CD4-positive, alpha-beta T cell treated with Interleukin-6 at 100 ng/mL for 8 hours (primary cell): ENCODE measurements around the gene STK39.

ENCODE experiments used
- DNase-seq: peaks from one replicate; pipeline ENCODE4 v3.0.0-alpha.2; 2020; ENCODE audit warnings: mixed read lengths, low spot score

Gene STK39

DNA sequence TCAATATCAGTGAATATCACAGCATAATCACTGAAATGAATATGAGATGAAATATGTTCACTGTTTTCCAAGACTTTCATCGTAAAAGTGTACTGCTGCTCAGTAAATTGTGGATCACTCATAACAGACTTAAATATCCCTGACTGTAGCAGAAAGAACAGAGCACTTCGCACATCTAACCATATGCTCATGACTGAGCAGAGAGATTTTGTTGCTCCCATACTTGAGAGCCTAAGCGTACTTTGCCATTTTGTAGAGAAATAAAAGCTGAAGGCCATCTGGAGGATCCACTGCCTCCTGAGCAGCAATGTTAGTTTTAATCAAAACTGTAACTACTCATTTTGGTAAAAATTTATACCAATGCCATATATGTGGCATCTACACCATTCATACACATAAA is 243.5 kb downstream of the STK39 start:
- no peak for DNase-seq

GRCh38 chr2:168002021-168002553 is 245.3 kb downstream of the STK39 start:
- no peak for DNase-seq

GRCh38 chr2:167992278-167992677 is 255.1 kb downstream of the STK39 start:
- no peak for DNase-seq

- DNase-seq = no peak
Observed at GRCh38 chr2:167990062-167990461, 257.3 kb downstream of the STK39 start.

DNA sequence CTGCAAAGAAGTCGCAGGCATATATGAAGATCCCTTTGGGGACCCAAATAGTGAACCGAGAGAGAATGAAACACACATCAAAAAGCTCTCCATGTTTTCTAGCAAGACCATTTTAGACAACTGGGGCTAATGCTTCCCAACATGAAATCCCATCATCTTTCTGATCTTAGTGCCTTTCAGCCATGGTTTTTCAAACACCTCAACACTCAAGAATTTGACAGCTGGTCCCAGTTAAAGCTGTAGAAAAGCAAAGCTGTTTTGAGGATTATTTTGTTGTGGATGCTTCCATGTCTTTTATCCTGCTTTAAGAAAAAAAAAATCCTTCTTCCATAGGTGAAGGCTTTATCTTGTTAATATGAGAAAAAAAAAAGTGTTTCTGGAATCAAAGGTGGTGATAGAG is 259.1 kb downstream of the STK39 start:
- DNase-seq = no peak

DNA sequence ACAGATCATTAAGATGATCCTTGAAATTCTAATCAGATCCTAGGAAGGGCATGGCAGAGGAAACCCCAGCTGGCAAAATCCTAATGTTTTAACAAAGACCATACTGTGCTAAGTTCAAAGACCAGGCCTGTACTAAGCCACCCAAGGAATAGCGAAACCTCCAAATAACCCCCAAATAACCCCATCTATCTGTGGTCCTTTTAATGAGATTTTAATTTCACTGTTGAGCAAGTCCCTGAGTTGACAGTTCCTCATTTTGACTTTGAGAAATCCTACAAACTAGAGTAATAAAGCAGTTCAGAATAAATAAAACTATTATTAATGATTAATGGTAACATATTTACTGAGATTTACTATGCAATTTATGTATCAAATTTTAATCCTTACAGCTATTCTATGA is 259.8 kb downstream of the STK39 start:
- no peak for DNase-seq

GRCh38 chr2:167987026-167987425 is 260.4 kb downstream of the STK39 start:
- DNase-seq = no peak

DNA sequence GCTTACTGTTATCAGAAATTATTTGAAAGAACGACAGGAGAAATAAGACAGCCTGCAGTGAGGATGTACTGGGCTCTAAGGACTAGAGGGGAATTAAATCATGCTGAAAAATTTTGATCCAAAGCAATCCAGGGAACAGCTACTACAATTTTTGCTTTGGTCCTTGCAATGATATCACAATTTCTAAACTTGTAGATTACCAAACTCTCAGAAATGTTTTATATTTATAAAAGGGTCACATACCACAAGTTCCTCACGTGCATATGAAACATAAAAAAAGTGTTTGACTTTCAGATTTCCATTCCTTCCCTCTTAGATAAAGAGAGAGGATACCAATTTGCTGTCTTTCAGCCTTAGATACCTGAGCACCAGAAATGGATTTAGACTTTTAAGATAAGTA is 261.2 kb downstream of the STK39 start:
- DNase-seq = no peak

GRCh38 chr2:167981945-167982344 is 265.4 kb downstream of the STK39 start:
- DNase-seq = no peak

DNA sequence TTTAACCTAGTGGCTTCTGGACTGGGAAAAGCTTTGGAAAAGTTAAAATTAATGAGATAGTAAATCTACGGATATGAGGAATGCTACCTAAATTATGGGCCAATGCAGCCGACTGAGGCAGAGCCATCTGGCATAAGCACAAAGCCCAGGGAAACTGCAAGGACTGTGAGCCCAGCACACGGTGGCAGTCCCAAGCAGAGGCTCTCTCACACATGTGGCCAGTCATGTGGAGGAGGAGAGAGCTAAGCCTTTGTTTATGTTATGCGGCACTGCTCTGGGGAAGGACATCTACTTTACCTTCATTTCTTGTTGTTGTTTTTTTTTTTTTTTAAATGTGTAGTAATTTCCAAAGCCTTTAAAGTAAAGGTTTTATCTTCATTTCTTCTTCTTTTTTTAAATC is 267.0 kb downstream of the STK39 start:
- DNase-seq = no peak

DNA sequence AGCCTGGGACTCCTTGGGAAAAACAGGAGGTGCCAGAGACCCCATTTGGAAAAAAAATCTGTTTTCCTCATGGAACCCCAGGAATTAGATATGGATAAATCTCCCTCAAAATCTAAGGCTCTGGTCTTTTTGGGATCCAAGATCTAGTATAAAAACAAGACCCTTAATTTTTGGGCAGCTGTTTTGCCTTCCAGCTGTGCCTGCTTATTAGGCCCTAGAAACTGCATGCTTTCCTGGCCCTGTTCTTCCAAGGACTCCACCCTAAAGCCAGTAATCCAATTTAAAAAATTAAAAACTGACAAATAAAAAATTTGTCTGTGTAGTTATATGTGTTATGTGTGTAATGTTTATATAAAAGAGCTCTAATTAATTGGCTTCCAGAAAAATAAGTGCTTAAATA is 274.6 kb downstream of the STK39 start:
- no peak for DNase-seq

DNA sequence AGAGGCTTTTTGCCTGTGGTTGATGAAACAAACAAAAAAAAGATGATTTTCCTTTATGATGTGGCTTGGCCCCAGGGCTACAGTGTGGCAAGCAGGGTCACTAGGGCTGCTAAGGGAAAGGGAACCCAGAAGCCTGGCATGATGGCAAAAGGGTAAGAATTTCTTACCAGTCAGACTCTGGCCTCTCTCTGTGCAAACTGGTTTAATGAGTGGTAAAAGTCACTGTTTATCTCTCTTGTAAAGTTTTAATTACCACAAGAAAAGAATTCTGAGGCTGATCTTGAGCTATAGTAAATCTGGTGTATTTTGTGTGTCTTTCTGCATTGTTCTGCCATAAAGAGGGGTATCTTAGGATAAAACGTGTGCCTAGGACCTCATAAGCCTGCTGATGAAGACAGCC is 275.4 kb downstream of the STK39 start:
- DNase-seq = no peak

- DNase-seq = no peak
Observed at GRCh38 chr2:167966937-167967913, 280.2 kb downstream of the STK39 start.

- DNase-seq = no peak
Observed at GRCh38 chr2:167965907-167966761, 281.3 kb downstream of the STK39 start.

DNA sequence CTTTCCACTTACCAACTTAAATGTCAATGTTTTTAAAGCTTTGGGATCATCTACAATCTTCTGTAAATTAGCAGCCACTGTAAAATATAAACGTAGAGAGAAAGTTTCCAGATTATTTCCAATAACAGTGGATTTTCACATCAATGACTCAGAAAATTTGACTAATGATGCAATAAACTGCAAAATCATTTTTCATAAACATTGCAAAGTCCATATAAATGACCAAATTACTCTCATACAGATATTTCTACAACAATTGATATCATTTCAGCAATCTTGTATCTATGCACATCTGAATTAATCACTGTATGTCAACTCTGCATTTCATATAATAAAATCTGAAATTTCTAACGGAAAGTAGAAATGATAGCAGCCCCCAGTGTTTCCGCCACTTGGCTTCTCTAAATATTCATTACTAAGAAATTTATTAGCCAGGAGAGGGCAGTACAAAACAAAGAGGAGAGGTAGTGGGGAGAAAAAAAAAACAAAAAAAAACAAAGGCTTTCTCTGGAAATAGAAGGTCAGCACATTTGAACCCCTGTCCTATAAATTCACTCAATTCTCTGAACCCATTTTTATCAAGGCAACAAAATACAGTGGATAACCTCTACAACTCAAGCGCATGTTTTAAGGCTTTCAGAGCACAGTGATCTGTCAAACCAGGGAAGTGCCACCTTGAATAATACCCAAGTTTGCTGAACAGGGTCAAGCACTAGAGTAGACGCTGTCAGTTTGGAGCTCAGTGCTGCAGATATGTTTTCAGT is 282.6 kb downstream of the STK39 start:
- DNase-seq = no peak

- DNase-seq = no peak
Observed at GRCh38 chr2:167963899-167964649, 283.3 kb downstream of the STK39 start.

GRCh38 chr2:167962436-167963226 is 284.8 kb downstream of the STK39 start:
- DNase-seq = no peak

- DNase-seq = no peak
Observed at GRCh38 chr2:167961536-167962048, 285.8 kb downstream of the STK39 start.

DNA sequence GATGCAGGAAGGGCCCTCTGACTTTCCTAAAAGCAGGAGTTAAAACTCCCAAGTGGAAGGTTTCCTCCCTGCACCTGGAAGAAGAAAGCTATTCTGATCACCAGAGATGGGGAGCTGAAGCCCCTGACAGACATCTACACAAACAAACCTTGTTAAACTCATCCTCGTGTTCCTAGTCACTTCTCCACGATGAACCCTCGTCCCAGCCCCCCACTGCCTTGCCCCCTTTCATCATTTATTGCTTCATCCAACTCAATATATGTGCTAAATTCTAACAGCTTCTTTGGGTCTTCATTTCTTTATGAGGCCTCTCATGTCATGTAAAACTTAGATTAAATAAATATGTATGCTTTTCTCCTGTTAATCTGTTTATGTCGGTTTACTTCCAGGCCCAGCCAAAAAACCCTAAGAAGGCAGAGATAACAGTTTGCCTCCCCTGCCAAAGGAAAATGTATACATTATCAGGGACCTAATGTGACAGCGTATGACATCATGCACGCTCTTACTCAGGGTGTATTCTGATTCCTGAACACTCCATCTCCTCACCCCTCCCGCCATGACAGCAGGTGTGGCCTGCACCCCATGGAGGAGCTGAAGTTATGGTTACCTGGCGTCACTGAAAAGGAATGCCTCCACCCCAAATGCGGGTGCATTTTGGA is 287.2 kb downstream of the STK39 start:
- no peak for DNase-seq

GRCh38 chr2:167957662-167958061 is 289.7 kb downstream of the STK39 start:
- DNase-seq = no peak
